Measurements from ENCODE around the gene MLN.

The MLN gene

GRCh38 chr6:33788694-33789549, 14.9 kb downstream of the MLN start, which contains the start of gene LEMD2:
LEMD2 (minus strand) TSS chr6:33789130; CDS start chr6:33789116, 14 bp downstream.
- peak; percentile 95 to 98 (median 97) for DNase-seq

- peak; percentile 95 to 98 (median 96) for DNase-seq
These were observed 15.7 kb downstream of the MLN start for GRCh38 chr6:33787954-33788693.

- DNase-seq, result no peak
These were observed 16.4 kb downstream of the MLN start for GRCh38 chr6:33787346-33787953.

GRCh38 chr6:33786736-33787135, 17.1 kb downstream of the MLN start:
- no peak for DNase-seq

GRCh38 chr6:33785778-33786177, 18.0 kb downstream of the MLN start:
- no peak for DNase-seq

GRCh38 chr6:33784787-33785186, 19.0 kb downstream of the MLN start:
- DNase-seq, result no peak

GRCh38 chr6:33783781-33784520, 19.9 kb downstream of the MLN start:
- no peak for DNase-seq

- no peak for DNase-seq
These were observed 21.2 kb downstream of the MLN start for GRCh38 chr6:33782561-33782960.

GRCh38 chr6:33781131-33781975, 22.4 kb downstream of the MLN start:
- DNase-seq, result no peak

GRCh38 chr6:33779895-33780294, 23.9 kb downstream of the MLN start:
- DNase-seq, result no peak

GRCh38 chr6:33779290-33779689, 24.5 kb downstream of the MLN start:
- DNase-seq, result no peak

- DNase-seq, result no peak
These were observed 25.2 kb downstream of the MLN start for GRCh38 chr6:33778444-33779121.

GRCh38 chr6:33777398-33778388, 26.1 kb downstream of the MLN start:
- DNase-seq, result no peak

- no peak for DNase-seq
These were observed 27.0 kb downstream of the MLN start for GRCh38 chr6:33776764-33777163.

- DNase-seq, result no peak
These were observed 27.6 kb downstream of the MLN start for GRCh38 chr6:33776186-33776585.

- no peak for DNase-seq
These were observed 29.0 kb downstream of the MLN start for GRCh38 chr6:33774774-33775173.

- no peak for DNase-seq
These were observed 30.8 kb downstream of the MLN start for GRCh38 chr6:33772902-33773472.

- no peak for DNase-seq
These were observed 31.5 kb downstream of the MLN start for GRCh38 chr6:33772082-33772830.
